Pancreas (tissue), 10 donors: ENCODE results near the gene CADM3. TPM values are rescaled to one million over a fixed set of nuclear protein-coding genes. Genes with fewer than 3 reads are reported as not detected.

Experiments
- ATAC-seq, 4 donors: fragments of 200-7000 bp; cut with Tn5 transposase; one replicate each; pipeline versions ENCODE4 v1.8.0 to v1.9.1; 2020; ENCODE audit warnings: mild to moderate bottlenecking in 4 of 4, moderate library complexity in 4 of 4
- DNase-seq, 6 donors: peaks; one replicate each; pipeline ENCODE4 v3.0.0-alpha.2; 2020
- FAIRE-seq: peaks from 2 replicates; lab custom pipeline; 2012; peaks lifted over from hg19 to GRCh38; lab: Jason Lieb, UNC
- H3K27ac ChIP-seq, 4 donors: fragments of 200-600 bp; sonication (generic); 1 replicate in 3 of 4; 2 replicates in 1 of 4; pipeline versions ENCODE4 v1.5.0 to v1.8.0; 2020
- H3K27me3 ChIP-seq, 4 donors: fragments of 200-600 bp; one replicate each; pipeline ENCODE4 v1.8.0; 2021
- H3K36me3 ChIP-seq, 3 donors: fragments of 200-600 bp; sonication (generic) in 1 of 3; one replicate each; pipeline versions ENCODE4 v1.5.0 to v1.8.0; 2020 to 2021
- H3K4me1 ChIP-seq, 3 donors: fragments of 200-600 bp; one replicate each; pipeline ENCODE4 v1.8.0; 2021
- H3K4me3 ChIP-seq, 4 donors: fragments of 200-600 bp; sonication (generic) in 2 of 4; one replicate each; pipeline versions ENCODE4 v1.5.0 to v1.8.0; 2020 to 2021
- H3K9me3 ChIP-seq, 4 donors: fragments of 200-600 bp; one replicate each; pipeline ENCODE4 v1.8.0; 2021
- WGBS, 2 donors: extraction: QIAGEN DNeasy Blood & Tissue Kit; methylation state at CpG; one replicate each; pipeline ENCODE4 v1.1.7; 2013; 5-methylcytosine and 5-hydroxymethylcytosine counted together
- intact Hi-C, 3 donors: fragments of 100-400 bp; cut with DNase I; formaldehyde crosslinking; loops; one replicate each; pipeline versions ENCODE4 v1.11.1 to v1.14.2; 2022
- polyA plus RNA-seq, 2 donors: library from polyadenylated mRNA; stranded (reverse); fragments of 200-250 nt; gene quantifications; one replicate each; pipeline ENCODE4 v1.2.3, GENCODE V29; 2013
- total RNA-seq, 6 donors: library from RNA; stranded (reverse); fragmentation: NEBNext Ultra II Directional in 4 of 6; extraction: Animal tissue kit (Norgen Biotek cat#: 25700) in 4 of 6; gene quantifications; one replicate each; pipeline versions ENCODE4 v1.2.1 to v1.2.4, GENCODE V29; 2021 to 2023
- TF ChIP-seq, protein P1 (sequence below), 4 donors: fragments of 200-600 bp; sonication (generic) in 3 of 4; IDR thresholded peaks; one replicate each; pipeline versions ENCODE4 v1.5.0 to v1.8.0; 2021; ENCODE audit warnings: antibody characterized with exemption in 4 of 4
- donor health status: healthy with polysubstance abuse.
- donor health status: DM: no; HTN: no; CAD: no; lungs with moderate emphysema.
- donor health status: DM: no; HTN: no; CAD: no.
- donor health status: control.
- donor health status: control.
- donor health status: Bipolar disorder and iron deficiency.
- donor health status: DM: yes; HTN: yes; CAD: no.
- donor health status: DM: no; HTN: no; CAD: no.
- donor health status: DM: no; HTN: no; CAD: no.
- donor health status: DM: yes; HTN: yes; CAD: no.

CADM3 gene
- total and polyA plus RNA-seq, 8 donors = 0.25 to 1.4 (median 0.75) TPM

- TF ChIP-seq, protein P1, sequence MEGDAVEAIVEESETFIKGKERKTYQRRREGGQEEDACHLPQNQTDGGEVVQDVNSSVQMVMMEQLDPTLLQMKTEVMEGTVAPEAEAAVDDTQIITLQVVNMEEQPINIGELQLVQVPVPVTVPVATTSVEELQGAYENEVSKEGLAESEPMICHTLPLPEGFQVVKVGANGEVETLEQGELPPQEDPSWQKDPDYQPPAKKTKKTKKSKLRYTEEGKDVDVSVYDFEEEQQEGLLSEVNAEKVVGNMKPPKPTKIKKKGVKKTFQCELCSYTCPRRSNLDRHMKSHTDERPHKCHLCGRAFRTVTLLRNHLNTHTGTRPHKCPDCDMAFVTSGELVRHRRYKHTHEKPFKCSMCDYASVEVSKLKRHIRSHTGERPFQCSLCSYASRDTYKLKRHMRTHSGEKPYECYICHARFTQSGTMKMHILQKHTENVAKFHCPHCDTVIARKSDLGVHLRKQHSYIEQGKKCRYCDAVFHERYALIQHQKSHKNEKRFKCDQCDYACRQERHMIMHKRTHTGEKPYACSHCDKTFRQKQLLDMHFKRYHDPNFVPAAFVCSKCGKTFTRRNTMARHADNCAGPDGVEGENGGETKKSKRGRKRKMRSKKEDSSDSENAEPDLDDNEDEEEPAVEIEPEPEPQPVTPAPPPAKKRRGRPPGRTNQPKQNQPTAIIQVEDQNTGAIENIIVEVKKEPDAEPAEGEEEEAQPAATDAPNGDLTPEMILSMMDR (IDR thresholded peaks at IDR 0.05) = peak; percentile 58 to 76 (median 68)
- H3K36me3 ChIP-seq = no peaks in the 10 kb centered on the region
- 31 to 34% methylated on average over 11 of the region's 11 CpGs for WGBS, 2 donors
- FAIRE-seq (no peak), DNase-seq (peak in 3 of 6 donors; percentile 43 to 69 (median 44)), ATAC-seq (peak in 3 of 4 donors; percentile 39 to 81 (median 71))
- no peak overlapping the region for H3K4me3 ChIP-seq
- H3K27me3 ChIP-seq = peaks cover 0 to 4% (median 0%) of the 10 kb centered on the region in 4 donors
- peaks cover 0 to 2% (median 0%) of the 10 kb centered on the region in 3 donors for H3K4me1 ChIP-seq
- no peaks in the 10 kb centered on the region for H3K9me3 ChIP-seq
- no peak overlapping the region for H3K27ac ChIP-seq
- intact Hi-C loops = no loop called here
Observed at GRCh38 chr1:159211331-159212136, 40.1 kb downstream of the CADM3 start.

DNA sequence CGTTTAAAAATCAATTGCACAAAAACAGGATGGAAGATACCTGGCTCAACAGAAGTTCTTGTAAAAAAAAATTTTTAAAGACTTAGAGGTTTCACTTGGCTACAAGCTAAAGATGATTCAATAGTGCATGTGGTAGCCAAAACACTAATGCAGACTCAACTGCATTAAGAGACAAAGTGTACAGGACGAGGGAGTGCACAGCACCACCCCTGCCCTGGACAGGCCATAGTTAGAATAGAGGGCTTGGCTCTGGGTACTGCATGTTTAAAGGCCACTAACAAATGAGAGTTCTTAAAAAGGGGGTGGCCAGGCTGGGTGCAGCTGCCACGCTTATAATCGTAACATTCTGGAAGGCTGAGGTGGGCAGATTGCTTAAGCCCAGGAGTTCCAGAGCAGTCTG, 41.2 kb downstream of the CADM3 start:
- DNase-seq (no peak), FAIRE-seq (no peak)
- 46 to 59% methylated on average over 4 of the region's 4 CpGs for whole genome bisulfite sequencing, 2 donors

GRCh38 chr1:159214149-159214760, 42.8 kb downstream of the CADM3 start:
- ATAC-seq (peak in 3 of 4 donors; percentile 76 to 86 (median 83)), DNase-seq (peak in 2 of 6 donors; percentile 19 to 51), FAIRE-seq (no peak)
- TF ChIP-seq, protein P1 (IDR thresholded peaks at IDR 0.05) = peak; percentile 71 to 93 (median 79)
- WGBS, 2 donors = 2 to 4% methylated on average over 5 of the region's 5 CpGs
- no peaks in the 10 kb centered on the region for H3K36me3 ChIP-seq
- H3K4me3 ChIP-seq = no peak overlapping the region
- peaks cover 0 to 2% (median 0%) of the 10 kb centered on the region in 3 donors for H3K4me1 ChIP-seq
- peaks cover 0 to 4% (median 0%) of the 10 kb centered on the region in 4 donors for H3K27me3 ChIP-seq
- intact Hi-C loops = no loop called here
- no peaks in the 10 kb centered on the region for H3K9me3 ChIP-seq
- no peak overlapping the region for H3K27ac ChIP-seq

More for the DNA sequence above, 41.2 kb downstream of the CADM3 start:
- intact Hi-C loops = no loop called here
- H3K4me1 ChIP-seq = peaks cover 0 to 2% (median 0%) of the 10 kb centered on the region in 3 donors
- no peak for ATAC-seq
- no peaks in the 10 kb centered on the region for H3K36me3 ChIP-seq
- no peak overlapping the region for H3K27ac ChIP-seq
- TF ChIP-seq, protein P1 (IDR thresholded peaks at IDR 0.05) = no peak
- no peak overlapping the region for H3K4me3 ChIP-seq
- peaks cover 0 to 4% (median 0%) of the 10 kb centered on the region in 4 donors for H3K27me3 ChIP-seq
- no peaks in the 10 kb centered on the region for H3K9me3 ChIP-seq

DNA sequence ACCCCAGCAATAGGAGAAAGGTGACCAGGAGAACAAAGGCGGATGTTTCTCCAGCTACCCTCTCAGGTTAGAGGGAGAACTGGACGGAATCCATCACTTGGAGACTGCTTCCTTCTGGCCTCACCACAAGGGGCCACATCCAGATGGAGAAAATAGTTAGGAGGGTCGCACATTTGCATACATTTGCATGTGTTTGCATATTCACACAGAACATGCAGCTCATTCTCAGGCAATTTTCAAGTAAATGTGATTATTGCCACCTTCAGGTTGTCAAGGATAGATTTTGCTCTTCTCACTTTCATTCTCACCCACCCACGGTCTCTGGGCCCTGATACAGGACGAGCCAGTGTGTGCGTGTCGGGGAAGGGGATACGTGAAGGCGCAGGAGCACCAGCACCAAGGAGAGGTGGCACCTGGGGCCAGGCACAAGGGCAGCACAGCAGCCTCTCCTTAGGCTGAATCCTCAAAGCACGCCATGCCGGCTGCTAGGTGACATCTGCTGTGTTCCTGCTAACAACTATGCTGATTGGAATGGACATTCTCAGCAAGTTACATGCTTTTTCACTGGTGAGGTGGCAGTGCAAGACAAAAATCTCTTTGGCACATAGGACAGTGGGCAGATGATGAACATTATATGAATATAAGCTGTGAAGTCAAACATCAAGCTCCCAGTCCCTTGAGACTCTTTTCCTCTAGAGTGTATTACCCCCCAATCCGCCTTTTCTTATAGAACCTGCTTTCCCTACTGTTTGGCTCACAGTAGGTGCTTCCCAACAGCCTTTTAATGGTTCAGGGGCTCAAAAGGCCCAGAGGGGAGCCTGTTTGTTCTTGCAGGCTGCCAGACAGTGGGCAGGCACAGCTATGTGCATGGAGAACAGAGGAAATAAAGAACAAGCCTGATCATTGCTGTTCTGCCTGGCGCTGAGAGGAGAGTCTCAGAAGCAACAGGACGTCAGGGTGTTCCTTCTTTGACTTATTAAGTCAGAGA, 47.5 kb downstream of the CADM3 start:
- H3K36me3 ChIP-seq = no peaks in the 10 kb centered on the region
- no peak for ATAC-seq
- no peak for FAIRE-seq

More for the DNA sequence above, 47.5 kb downstream of the CADM3 start:
- TF ChIP-seq, protein P1 (IDR thresholded peaks at IDR 0.05) = no peak
- Histone ChIP-seq H3K27ac (no peak overlapping the region), H3K9me3 (no peaks in the 10 kb centered on the region), H3K27me3 (no peaks in the 10 kb centered on the region), H3K4me3 (no peak overlapping the region), H3K4me1 (no peaks in the 10 kb centered on the region)
- intact Hi-C loops = no loop called here
- no peak for DNase-seq
- WGBS, 2 donors = 43 to 46% methylated on average over 14 of the region's 14 CpGs
